OCI-LY1 (cell line): ENCODE results near the gene LUC7L2.

Source experiments
- H2AFZ ChIP-seq: fragments of 200-600 bp; sonication (generic), shearing (Covaris generic); 2 replicates; pipeline ENCODE4 v1.6.0; 2014; ENCODE audit warnings: antibody characterized with exemption, mild to moderate bottlenecking, low read length
- H3F3A ChIP-seq: fragments of 200-600 bp; sonication (generic), shearing (Covaris generic); 2 replicates; pipeline ENCODE4 v1.6.0; 2014; ENCODE audit warnings: mild to moderate bottlenecking, antibody characterized with exemption, low read length, moderate library complexity; ENCODE audit not compliant: insufficient read depth
- H3K27ac ChIP-seq: fragments of 200-600 bp; sonication (generic); 2 replicates; pipeline ENCODE4 v1.5.1; 2014; ENCODE audit warnings: low read length, mixed run types, mild to moderate bottlenecking, low read depth; ENCODE audit not compliant: poor library complexity, severe bottlenecking
- H3K27me3 ChIP-seq: fragments of 200-600 bp; sonication (generic); 2 replicates; pipeline ENCODE4 v1.6.0; 2014; ENCODE audit warnings: antibody characterized with exemption, mild to moderate bottlenecking, low read length, moderate library complexity; ENCODE audit not compliant: insufficient read depth
- H3K36me3 ChIP-seq: fragments of 200-600 bp; sonication (generic); 2 replicates; pipeline ENCODE4 v1.6.1; 2014; ENCODE audit warnings: mild to moderate bottlenecking, antibody characterized with exemption, low read length, moderate library complexity, mixed read lengths; ENCODE audit not compliant: insufficient read depth
- H3K4me1 ChIP-seq: fragments of 200-600 bp; sonication (generic); 2 replicates; pipeline ENCODE4 v1.5.1; 2014; ENCODE audit warnings: mild to moderate bottlenecking, low read length, moderate library complexity; ENCODE audit not compliant: insufficient read depth, severe bottlenecking
- H3K4me2 ChIP-seq: fragments of 200-600 bp; sonication (generic), shearing (Covaris generic); 2 replicates; pipeline ENCODE4 v1.6.1; 2014; ENCODE audit warnings: low read length
- H3K4me3 ChIP-seq: fragments of 200-600 bp; sonication (generic); 2 replicates; pipeline ENCODE4 v1.5.1; 2014; ENCODE audit warnings: low read length, low read depth, mild to moderate bottlenecking, mixed read lengths; ENCODE audit not compliant: poor library complexity, severe bottlenecking
- H3K79me2 ChIP-seq: fragments of 200-600 bp; shearing (Covaris generic); 2 replicates; pipeline ENCODE4 v1.6.1; 2016; ENCODE audit warnings: mixed run types, low read length, mixed read lengths; ENCODE audit not compliant: insufficient read depth
- H3K9ac ChIP-seq: fragments of 200-600 bp; sonication (generic), shearing (Covaris generic); 2 replicates; pipeline ENCODE4 v1.6.1; 2014; ENCODE audit warnings: mild to moderate bottlenecking, low read length, mixed read lengths
- H3K9me2 ChIP-seq: fragments of 200-600 bp; sonication (generic), shearing (Covaris generic); 2 replicates; pipeline ENCODE4 v1.6.1; 2014; ENCODE audit warnings: low read depth, mild to moderate bottlenecking, low read length, mixed read lengths
- H3K9me3 ChIP-seq: fragments of 200-600 bp; shearing (Covaris generic); 2 replicates; pipeline ENCODE4 v1.6.1; 2014; ENCODE audit warnings: low read length, mixed read lengths
- H4K20me1 ChIP-seq: fragments of 200-600 bp; sonication (generic), shearing (Covaris generic); 2 replicates; pipeline ENCODE4 v1.6.0; 2016; ENCODE audit warnings: mild to moderate bottlenecking, low read length; ENCODE audit not compliant: insufficient read depth
- EZH2 ChIP-seq: fragments of 200-600 bp; sonication (generic), shearing (Covaris generic); IDR thresholded peaks from 2 replicates; pipeline ENCODE4 v1.8.0; 2017; ENCODE audit warnings: borderline replicate concordance, mixed run types, mild to moderate bottlenecking, antibody characterized with exemption, low read length, moderate library complexity, mixed read lengths
- TF ChIP-seq, protein P1 (sequence below): fragments of 200-600 bp; sonication (generic), shearing (Covaris generic); IDR thresholded peaks from 2 replicates; pipeline ENCODE4 v1.5.1; 2017; ENCODE audit warnings: mild to moderate bottlenecking, antibody characterized with exemption, low read length, moderate library complexity, mixed read lengths

The LUC7L2 gene

DNA sequence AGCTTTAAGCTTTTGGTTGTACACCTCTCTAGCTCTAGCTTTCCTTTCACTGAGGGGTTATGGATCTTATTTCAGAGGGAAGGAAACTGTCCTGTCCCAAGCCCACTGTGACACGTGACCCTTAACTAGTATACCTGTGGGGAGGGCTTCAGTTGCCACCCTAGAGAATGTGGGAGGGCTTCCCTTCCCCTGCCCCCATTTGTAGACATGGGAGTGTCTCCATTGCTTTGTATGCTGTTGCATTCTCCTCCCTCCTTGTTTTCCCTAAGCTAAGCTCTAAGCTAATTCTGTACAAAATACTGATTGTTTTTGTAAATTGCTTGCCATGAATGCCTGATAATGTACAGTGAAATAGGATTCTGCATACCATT is 11.2 kb downstream of the LUC7L2 start:
- H3K36me3 ChIP-seq: peaks cover 75% of the 10 kb centered on the region
- H3K9ac ChIP-seq: no peak overlapping the region
- no peak overlapping the region for H3K4me3 ChIP-seq
- peaks cover 100% of the 10 kb centered on the region for H3K79me2 ChIP-seq
- no peaks in the 10 kb centered on the region for H3K27me3 ChIP-seq
- no peak overlapping the region for H3K27ac ChIP-seq
- no peak overlapping the region for H3K4me2 ChIP-seq
- no peak for TF ChIP-seq EZH2
- TF ChIP-seq, protein P1, sequence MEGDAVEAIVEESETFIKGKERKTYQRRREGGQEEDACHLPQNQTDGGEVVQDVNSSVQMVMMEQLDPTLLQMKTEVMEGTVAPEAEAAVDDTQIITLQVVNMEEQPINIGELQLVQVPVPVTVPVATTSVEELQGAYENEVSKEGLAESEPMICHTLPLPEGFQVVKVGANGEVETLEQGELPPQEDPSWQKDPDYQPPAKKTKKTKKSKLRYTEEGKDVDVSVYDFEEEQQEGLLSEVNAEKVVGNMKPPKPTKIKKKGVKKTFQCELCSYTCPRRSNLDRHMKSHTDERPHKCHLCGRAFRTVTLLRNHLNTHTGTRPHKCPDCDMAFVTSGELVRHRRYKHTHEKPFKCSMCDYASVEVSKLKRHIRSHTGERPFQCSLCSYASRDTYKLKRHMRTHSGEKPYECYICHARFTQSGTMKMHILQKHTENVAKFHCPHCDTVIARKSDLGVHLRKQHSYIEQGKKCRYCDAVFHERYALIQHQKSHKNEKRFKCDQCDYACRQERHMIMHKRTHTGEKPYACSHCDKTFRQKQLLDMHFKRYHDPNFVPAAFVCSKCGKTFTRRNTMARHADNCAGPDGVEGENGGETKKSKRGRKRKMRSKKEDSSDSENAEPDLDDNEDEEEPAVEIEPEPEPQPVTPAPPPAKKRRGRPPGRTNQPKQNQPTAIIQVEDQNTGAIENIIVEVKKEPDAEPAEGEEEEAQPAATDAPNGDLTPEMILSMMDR: no peak
- no peaks in the 10 kb centered on the region for H3F3A ChIP-seq
- H3K9me2 ChIP-seq: no peaks in the 10 kb centered on the region
- H3K9me3 ChIP-seq: no peaks in the 10 kb centered on the region
- peaks cover 12% of the 10 kb centered on the region for H4K20me1 ChIP-seq
- H3K4me1 ChIP-seq: peaks cover 26% of the 10 kb centered on the region
- no peak overlapping the region for H2AFZ ChIP-seq

GRCh38 chr7:139374246-139374645 is 14.6 kb downstream of the LUC7L2 start:
- Histone ChIP-seq H4K20me1 (peaks cover 12% of the 10 kb centered on the region; the same call in 1 of the 2 replicates), H3K9me3 (no peaks in the 10 kb centered on the region), H3K9me2 (no peaks in the 10 kb centered on the region), H3K27me3 (no peaks in the 10 kb centered on the region), H3K4me2 (no peak overlapping the region), H3K79me2 (peaks cover 79% of the 10 kb centered on the region), H3K9ac (no peak overlapping the region), H2AFZ (no peak overlapping the region), H3F3A (no peaks in the 10 kb centered on the region), H3K27ac (no peak overlapping the region), H3K4me1 (peaks cover 18% of the 10 kb centered on the region), H3K4me3 (no peak overlapping the region), H3K36me3 (peaks cover 80% of the 10 kb centered on the region)
- TF ChIP-seq, protein P1: no peak
- no peak for TF ChIP-seq EZH2

DNA sequence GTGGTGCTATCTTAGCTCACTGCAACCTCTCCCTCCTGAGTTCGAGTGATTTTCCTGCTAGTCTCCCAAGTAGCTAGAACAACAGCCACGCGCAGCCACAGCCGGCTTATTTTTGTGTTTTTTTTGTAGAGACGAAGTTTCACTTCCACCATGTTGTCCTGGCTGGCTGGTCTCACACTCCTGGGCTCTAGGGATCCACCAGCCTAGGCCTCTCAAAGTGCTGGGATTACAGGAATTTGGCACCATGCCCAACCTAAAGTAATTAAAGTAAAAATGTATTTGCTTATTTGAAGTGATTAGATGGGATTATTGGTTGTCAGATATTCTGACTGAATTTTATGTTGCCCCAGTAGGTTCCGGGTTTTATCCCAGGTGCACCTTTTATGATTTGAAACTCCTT is 22.7 kb downstream of the LUC7L2 start:
- no peaks in the 10 kb centered on the region for H4K20me1 ChIP-seq
- no peaks in the 10 kb centered on the region for H3K9me2 ChIP-seq
- no peaks in the 10 kb centered on the region for H3K9me3 ChIP-seq
- peaks cover 91% of the 10 kb centered on the region for H3K36me3 ChIP-seq
- no peak overlapping the region for H3K9ac ChIP-seq
- H3K4me2 ChIP-seq: no peak overlapping the region
- H3F3A ChIP-seq: no peaks in the 10 kb centered on the region
- TF ChIP-seq EZH2: no peak
- TF ChIP-seq, protein P1: no peak
- H3K27ac ChIP-seq: no peak overlapping the region
- no peak overlapping the region for H3K4me3 ChIP-seq
- no peak overlapping the region for H2AFZ ChIP-seq
- H3K4me1 ChIP-seq: no peaks in the 10 kb centered on the region
- no peaks in the 10 kb centered on the region for H3K27me3 ChIP-seq
- peaks cover 31% of the 10 kb centered on the region for H3K79me2 ChIP-seq
